ENCODE data around the gene SVIL.

GRCh38 chr10:29411666-29412315 is 223.0 kb downstream of the SVIL start:
- TF ChIP-seq CTCF (conservative IDR thresholded peaks at IDR 0.05) (no peak), EZH2 (IDR thresholded peaks at IDR 0.05; ENCODE audit: low read depth) (no peak)
